ENCODE data around the gene ACACA.

Gene ACACA

GRCh38 chr17:37438141-37438540, 31.5 kb upstream of the ACACA start:
- no peak for DNase-seq (ENCODE audit: extremely low read depth, insufficient read length)
- H3K36me3 ChIP-seq (ENCODE audit: control insufficient read depth, insufficient read depth, low read length), result peaks cover 3% of the 10 kb centered on the region
- TF ChIP-seq, protein P1, sequence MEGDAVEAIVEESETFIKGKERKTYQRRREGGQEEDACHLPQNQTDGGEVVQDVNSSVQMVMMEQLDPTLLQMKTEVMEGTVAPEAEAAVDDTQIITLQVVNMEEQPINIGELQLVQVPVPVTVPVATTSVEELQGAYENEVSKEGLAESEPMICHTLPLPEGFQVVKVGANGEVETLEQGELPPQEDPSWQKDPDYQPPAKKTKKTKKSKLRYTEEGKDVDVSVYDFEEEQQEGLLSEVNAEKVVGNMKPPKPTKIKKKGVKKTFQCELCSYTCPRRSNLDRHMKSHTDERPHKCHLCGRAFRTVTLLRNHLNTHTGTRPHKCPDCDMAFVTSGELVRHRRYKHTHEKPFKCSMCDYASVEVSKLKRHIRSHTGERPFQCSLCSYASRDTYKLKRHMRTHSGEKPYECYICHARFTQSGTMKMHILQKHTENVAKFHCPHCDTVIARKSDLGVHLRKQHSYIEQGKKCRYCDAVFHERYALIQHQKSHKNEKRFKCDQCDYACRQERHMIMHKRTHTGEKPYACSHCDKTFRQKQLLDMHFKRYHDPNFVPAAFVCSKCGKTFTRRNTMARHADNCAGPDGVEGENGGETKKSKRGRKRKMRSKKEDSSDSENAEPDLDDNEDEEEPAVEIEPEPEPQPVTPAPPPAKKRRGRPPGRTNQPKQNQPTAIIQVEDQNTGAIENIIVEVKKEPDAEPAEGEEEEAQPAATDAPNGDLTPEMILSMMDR (IDR thresholded peaks at IDR 0.05; ENCODE audit: insufficient read depth, low read length, poor library complexity, severe bottlenecking), result peak; percentile 24
- H3K27me3 ChIP-seq (replicated peaks; ENCODE audit: control insufficient read depth, insufficient read depth, low read length), result no peaks in the 10 kb centered on the region
- no peak overlapping the region for H3K4me3 ChIP-seq (replicated peaks; ENCODE audit: low read depth, low read length)

DNA sequence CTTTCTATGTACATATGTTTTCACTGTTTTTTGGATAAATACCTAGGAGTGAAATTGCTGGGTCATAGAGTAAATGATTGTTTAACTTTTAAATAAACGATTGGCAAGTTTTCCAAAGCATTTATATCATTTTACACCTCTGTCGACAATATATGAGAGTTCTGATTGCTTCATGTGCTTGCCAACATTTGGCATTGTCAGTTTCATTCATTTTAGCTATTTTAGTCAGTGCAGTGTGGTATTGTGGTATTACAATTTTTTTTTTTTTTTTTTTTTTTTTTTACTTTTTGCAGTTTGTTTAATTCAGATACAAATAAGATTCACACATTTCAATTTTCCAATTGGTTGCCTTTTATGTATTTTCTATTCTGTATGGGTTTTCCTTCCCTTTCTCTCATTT, 26.0 kb upstream of the ACACA start:
- DNase-seq (ENCODE audit: extremely low read depth, insufficient read length), result no peak
- TF ChIP-seq, protein P1 (IDR thresholded peaks at IDR 0.05; ENCODE audit: insufficient read depth, low read length, poor library complexity, severe bottlenecking), result no peak
- H3K36me3 ChIP-seq (ENCODE audit: control insufficient read depth, insufficient read depth, low read length), result no peaks in the 10 kb centered on the region; the same call in 1 of the 2 replicates
- H3K27me3 ChIP-seq (replicated peaks; ENCODE audit: control insufficient read depth, insufficient read depth, low read length), result no peaks in the 10 kb centered on the region
- H3K4me3 ChIP-seq (replicated peaks; ENCODE audit: low read depth, low read length), result no peak overlapping the region

DNA sequence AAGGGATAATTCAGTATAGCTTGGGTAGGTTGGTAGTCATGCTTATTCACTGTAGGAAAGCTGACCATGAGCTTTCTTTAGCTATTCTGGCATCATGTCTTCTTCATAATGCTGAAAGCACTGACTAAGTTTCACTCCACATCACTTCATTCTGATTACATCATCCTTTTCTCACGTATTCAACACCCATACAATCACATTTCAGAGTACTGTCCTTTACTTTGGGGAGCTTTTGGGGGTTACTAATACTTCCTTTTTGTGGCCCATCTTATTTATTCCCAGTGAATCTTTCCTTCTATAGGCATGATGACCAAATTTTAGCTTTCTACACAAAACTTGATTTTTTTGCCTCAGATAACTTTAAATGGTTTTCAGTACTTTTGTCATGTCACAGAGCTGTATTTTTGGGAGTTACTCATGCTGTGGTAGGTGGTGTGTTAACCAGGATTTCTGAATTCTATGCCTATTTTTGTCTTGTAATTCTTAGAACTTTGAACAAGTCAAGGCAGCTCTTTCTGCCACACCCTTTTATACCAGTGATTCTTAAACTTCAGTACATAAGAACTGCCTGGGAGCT, 23.5 kb upstream of the ACACA start:
- TF ChIP-seq, protein P1 (IDR thresholded peaks at IDR 0.05; ENCODE audit: insufficient read depth, low read length, poor library complexity, severe bottlenecking), result no peak
- Histone ChIP-seq H3K27me3 (replicated peaks; ENCODE audit: control insufficient read depth, insufficient read depth, low read length) (no peaks in the 10 kb centered on the region), H3K4me3 (replicated peaks; ENCODE audit: low read depth, low read length) (no peak overlapping the region), H3K36me3 (ENCODE audit: control insufficient read depth, insufficient read depth, low read length) (peaks cover 7% of the 10 kb centered on the region)
- peak; percentile 30 for DNase-seq (ENCODE audit: extremely low read depth, insufficient read length)

DNA sequence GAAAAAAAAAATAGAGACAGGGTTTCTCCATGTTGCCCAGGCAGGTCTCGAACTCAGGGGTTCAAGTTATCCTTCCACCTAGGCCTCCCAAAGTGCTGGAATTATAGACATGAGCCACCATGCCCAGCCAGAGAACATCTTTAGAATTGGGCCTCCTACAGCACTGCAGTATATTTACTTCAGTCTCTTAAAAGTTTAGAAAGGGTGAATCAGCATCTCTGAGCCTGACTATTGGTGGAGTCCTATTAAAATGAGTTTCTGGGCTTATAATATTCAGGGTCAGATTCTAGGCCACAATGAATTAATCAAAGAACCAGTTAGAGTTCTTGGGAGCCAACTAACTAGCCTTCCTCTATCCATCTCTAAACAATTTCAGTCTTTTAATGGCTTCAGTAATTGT, 22.8 kb upstream of the ACACA start:
- H3K27me3 ChIP-seq (replicated peaks; ENCODE audit: control insufficient read depth, insufficient read depth, low read length), result no peaks in the 10 kb centered on the region
- DNase-seq (ENCODE audit: extremely low read depth, insufficient read length), result no peak
- H3K4me3 ChIP-seq (replicated peaks; ENCODE audit: low read depth, low read length), result no peak overlapping the region
- H3K36me3 ChIP-seq (ENCODE audit: control insufficient read depth, insufficient read depth, low read length), result peaks cover 7% of the 10 kb centered on the region
- TF ChIP-seq, protein P1 (IDR thresholded peaks at IDR 0.05; ENCODE audit: insufficient read depth, low read length, poor library complexity, severe bottlenecking), result no peak

DNA sequence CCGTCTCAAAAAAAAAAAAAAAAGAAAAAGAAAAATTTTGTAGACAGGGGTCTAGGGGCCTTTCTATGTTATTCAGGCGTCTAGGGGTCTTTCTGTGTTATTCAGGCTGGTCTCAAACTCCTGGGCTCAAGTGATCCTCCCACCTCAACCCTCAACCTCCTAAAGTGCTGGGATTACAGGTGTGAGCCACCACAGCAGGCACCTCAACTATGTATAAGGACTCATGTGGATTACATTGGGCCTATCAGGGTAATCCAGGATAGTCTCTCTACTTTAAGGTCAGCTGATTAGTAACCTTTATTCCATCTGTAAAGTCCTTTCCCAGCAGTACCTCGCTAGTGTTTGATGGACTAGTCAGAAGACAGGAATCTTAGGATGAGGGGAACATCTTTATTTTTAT, 22.4 kb upstream of the ACACA start:
- Histone ChIP-seq H3K36me3 (ENCODE audit: control insufficient read depth, insufficient read depth, low read length) (peaks cover 7% of the 10 kb centered on the region), H3K4me3 (replicated peaks; ENCODE audit: low read depth, low read length) (no peak overlapping the region), H3K27me3 (replicated peaks; ENCODE audit: control insufficient read depth, insufficient read depth, low read length) (no peaks in the 10 kb centered on the region)
- no peak for DNase-seq (ENCODE audit: extremely low read depth, insufficient read length)
- TF ChIP-seq, protein P1 (IDR thresholded peaks at IDR 0.05; ENCODE audit: insufficient read depth, low read length, poor library complexity, severe bottlenecking), result no peak

- DNase-seq (ENCODE audit: extremely low read depth, insufficient read length), result no peak
- Histone ChIP-seq H3K36me3 (ENCODE audit: control insufficient read depth, insufficient read depth, low read length) (peaks cover 7% of the 10 kb centered on the region), H3K4me3 (replicated peaks; ENCODE audit: low read depth, low read length) (no peak overlapping the region), H3K27me3 (replicated peaks; ENCODE audit: control insufficient read depth, insufficient read depth, low read length) (no peaks in the 10 kb centered on the region)
- TF ChIP-seq, protein P1 (IDR thresholded peaks at IDR 0.05; ENCODE audit: insufficient read depth, low read length, poor library complexity, severe bottlenecking), result no peak
These were observed 18.6 kb upstream of the ACACA start for GRCh38 chr17:37425268-37425667.

Measured in GM06990 (cell line).